Left lung (tissue), 10 donors: ENCODE results near the gene PCBP3. TPM values are rescaled to one million over a fixed set of nuclear protein-coding genes. Genes with fewer than 3 reads are reported as not detected.

Experiments
- ATAC-seq: fragments of 200-7000 bp; cut with Tn5 transposase; one replicate; pipeline ENCODE4 v1.9.1; 2020; ENCODE audit warnings: moderate library complexity
- DNase-seq, 4 donors: peaks; one replicate each; pipeline ENCODE4 v3.0.0-alpha.2; 2013 to 2020
- H3K27ac ChIP-seq, 2 donors: fragments of 200-600 bp; sonication (generic) in 1 of 2; one replicate each; pipeline versions ENCODE4 v1.5.0 to v1.8.0; 2020 to 2021
- H3K27me3 ChIP-seq, 2 donors: fragments of 200-600 bp; sonication (generic) in 1 of 2; one replicate each; pipeline versions ENCODE4 v1.5.0 to v1.8.0; 2020 to 2021
- H3K36me3 ChIP-seq, 2 donors: fragments of 200-600 bp; sonication (generic) in 1 of 2; one replicate each; pipeline versions ENCODE4 v1.5.0 to v1.8.0; 2020 to 2021
- H3K4me1 ChIP-seq, 2 donors: fragments of 200-600 bp; one replicate each; pipeline ENCODE4 v1.8.0; 2021
- H3K4me3 ChIP-seq, 2 donors: fragments of 200-600 bp; sonication (generic) in 1 of 2; one replicate each; pipeline versions ENCODE4 v1.5.0 to v1.8.0; 2020 to 2021; ENCODE audit warnings: mild to moderate bottlenecking in 1 of 2
- H3K9me3 ChIP-seq, 2 donors: fragments of 200-600 bp; sonication (generic) in 1 of 2; one replicate each; pipeline versions ENCODE4 v1.5.0 to v1.8.0; 2020 to 2021
- CTCF ChIP-seq, 2 donors: fragments of 200-600 bp; sonication (generic) in 1 of 2; IDR thresholded peaks; one replicate each; pipeline versions ENCODE4 v1.5.0 to v1.8.0; 2021; ENCODE audit warnings: antibody characterized with exemption in 2 of 2
- intact Hi-C, 2 donors: fragments of 100-400 bp; cut with DNase I; formaldehyde crosslinking; loops; one replicate each; pipeline versions ENCODE4 v1.11.2 to v1.14.2; 2022
- polyA plus RNA-seq, 6 donors: library from polyadenylated mRNA; unstranded; fragments of 120-200 nt; gene quantifications; one replicate each; pipeline ENCODE4 v1.2.1, GENCODE V29; 2013; ENCODE audit not compliant: insufficient read length in 6 of 6
- total RNA-seq, 2 donors: library from RNA; stranded (reverse); fragmentation: NEBNext Ultra II Directional; extraction: Animal tissue kit (Norgen Biotek cat#: 25700); gene quantifications; one replicate each; pipeline ENCODE4 v1.2.1, GENCODE V29; 2021
- donor health status: DM: no; HTN: yes; CAD: no.
- donor health status: DM: no; HTN: no; CAD: no.

PCBP3 gene
- total and polyA plus RNA-seq, 8 donors = 2.1 to 13.8 (median 3.0) TPM

- Histone ChIP-seq H3K9me3 (no peaks in the 10 kb centered on the region), H3K27ac (no peak overlapping the region), H3K4me3 (no peak overlapping the region), H3K27me3 (peaks cover 0 to 39% of the 10 kb centered on the region in 2 donors), H3K4me1 (peaks cover 0 to 19% of the 10 kb centered on the region in 2 donors), H3K36me3 (no peaks in the 10 kb centered on the region)
- ATAC-seq (no peak), DNase-seq (peak in 1 of 4 donors; percentile 68)
- no peak for TF ChIP-seq CTCF (IDR thresholded peaks at IDR 0.05)
- intact Hi-C loops = no loop called here
Observed at GRCh38 chr21:45636951-45637646, 6.4 kb upstream of the PCBP3 start.

- Histone ChIP-seq H3K27me3 (peaks cover 0 to 47% of the 10 kb centered on the region in 2 donors), H3K36me3 (no peaks in the 10 kb centered on the region), H3K4me3 (no peak overlapping the region), H3K4me1 (peaks cover 0 to 19% of the 10 kb centered on the region in 2 donors), H3K9me3 (no peaks in the 10 kb centered on the region), H3K27ac (no peak overlapping the region)
- no peak for DNase-seq
- ATAC-seq = no peak
- intact Hi-C loops = no loop called here
- TF ChIP-seq CTCF (IDR thresholded peaks at IDR 0.05) = no peak
Observed at GRCh38 chr21:45637883-45638282, 5.6 kb upstream of the PCBP3 start.

- H3K9me3 ChIP-seq = no peaks in the 10 kb centered on the region
- TF ChIP-seq CTCF (IDR thresholded peaks at IDR 0.05) = no peak
- intact Hi-C loops = no loop called here
Observed at GRCh38 chr21:45638707-45639106, 4.8 kb upstream of the PCBP3 start.

GRCh38 chr21:45639206-45640000 lies 4.1 kb upstream of the PCBP3 start:
- ATAC-seq (no peak), DNase-seq (no peak)
- intact Hi-C loops = no loop called here
- Histone ChIP-seq H3K36me3 (no peaks in the 10 kb centered on the region), H3K4me3 (no peak overlapping the region), H3K4me1 (peaks cover 0 to 24% of the 10 kb centered on the region in 2 donors), H3K9me3 (no peaks in the 10 kb centered on the region), H3K27ac (no peak overlapping the region), H3K27me3 (peaks cover 0 to 55% of the 10 kb centered on the region in 2 donors)
- TF ChIP-seq CTCF (IDR thresholded peaks at IDR 0.05) = no peak

More at GRCh38 chr21:45638707-45639106, 4.8 kb upstream of the PCBP3 start:
- H3K27me3 ChIP-seq = peaks cover 0 to 48% of the 10 kb centered on the region in 2 donors
- H3K27ac ChIP-seq = no peak overlapping the region
- H3K4me3 ChIP-seq = no peak overlapping the region
- peaks cover 0 to 19% of the 10 kb centered on the region in 2 donors for H3K4me1 ChIP-seq
- DNase-seq (no peak), ATAC-seq (no peak)
- H3K36me3 ChIP-seq = no peaks in the 10 kb centered on the region
